GM21515 (cell line): Measurements from ENCODE around the gene RS1.

Experiments
- ATAC-seq: cut with Tn5 transposase; IDR thresholded peaks from one replicate; pipeline ENCODE4 v1.9.1; 2021; ENCODE audit not compliant: unreplicated experiment

The RS1 gene

GRCh38 chrX:18668071-18668835, 3.7 kb downstream of the RS1 start:
- ATAC-seq = no peak

DNA sequence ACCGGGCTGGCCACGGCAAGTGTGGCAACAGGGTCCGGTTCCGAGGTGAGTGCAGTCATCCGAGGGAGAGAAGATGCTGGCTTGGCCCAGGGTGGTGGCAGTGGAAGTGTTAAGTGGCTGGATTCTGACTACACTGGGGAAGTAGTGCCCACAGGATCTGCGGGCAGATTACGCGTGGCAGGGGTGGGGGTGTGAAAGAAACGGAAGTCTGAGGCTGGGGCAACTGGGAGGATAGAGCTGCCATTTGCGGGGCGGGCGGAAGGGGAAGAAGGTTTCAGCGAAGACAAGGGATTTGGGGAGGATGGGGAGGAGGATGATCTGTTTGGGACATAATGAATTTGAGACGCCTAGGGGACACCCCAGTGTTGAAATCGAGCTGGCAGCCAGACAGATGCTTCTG, 5.3 kb downstream of the RS1 start:
- no peak for ATAC-seq

- no peak for ATAC-seq
These were observed 7.0 kb downstream of the RS1 start for GRCh38 chrX:18664947-18665346.

- ATAC-seq = no peak
These were observed 10.6 kb downstream of the RS1 start for GRCh38 chrX:18661273-18661672.

DNA sequence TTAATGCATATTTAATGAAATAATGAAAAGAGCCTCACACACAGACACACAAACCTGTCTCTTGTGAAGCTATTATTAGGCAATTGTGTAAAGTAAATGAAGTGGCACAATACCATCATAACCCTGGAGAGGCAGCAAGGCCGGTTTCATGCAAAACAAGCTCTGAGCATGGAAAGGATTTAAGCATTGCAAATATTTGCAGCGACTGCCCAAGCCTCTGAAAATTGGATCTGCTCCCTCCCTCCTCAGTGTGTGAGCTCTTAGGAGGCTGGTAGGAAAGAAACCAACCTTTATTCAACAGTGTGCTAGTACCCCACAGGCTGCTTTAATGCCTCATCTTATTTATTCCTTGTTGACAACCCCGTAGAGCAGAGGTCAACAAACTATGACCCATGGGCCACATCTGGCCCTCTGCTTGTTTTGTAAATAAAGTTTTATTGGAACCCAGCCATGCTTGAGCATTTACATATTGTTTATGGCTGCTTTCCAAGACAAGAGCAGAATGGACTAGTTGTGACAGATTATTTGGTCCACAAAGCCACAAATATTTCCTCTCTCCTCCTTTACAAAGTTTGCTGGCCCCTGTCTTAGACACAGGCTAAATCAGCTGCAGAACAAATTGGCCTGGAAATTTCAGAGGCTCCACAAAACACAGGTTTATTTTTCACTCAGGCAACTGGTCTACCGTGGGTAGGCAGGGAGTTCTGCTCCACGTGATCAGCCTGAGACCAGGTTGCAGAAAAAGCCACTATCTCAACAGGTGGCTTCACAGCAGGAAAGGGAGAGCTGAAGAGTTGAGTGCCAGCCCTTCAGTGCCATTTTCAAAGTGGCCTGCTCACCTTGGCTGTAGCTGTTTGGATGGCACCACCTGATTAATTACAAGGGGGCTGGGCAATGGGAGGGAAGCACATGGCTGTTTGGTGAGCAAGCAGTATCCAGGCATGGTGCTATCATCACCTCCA, 16.8 kb downstream of the RS1 start:
- ATAC-seq = no peak

DNA sequence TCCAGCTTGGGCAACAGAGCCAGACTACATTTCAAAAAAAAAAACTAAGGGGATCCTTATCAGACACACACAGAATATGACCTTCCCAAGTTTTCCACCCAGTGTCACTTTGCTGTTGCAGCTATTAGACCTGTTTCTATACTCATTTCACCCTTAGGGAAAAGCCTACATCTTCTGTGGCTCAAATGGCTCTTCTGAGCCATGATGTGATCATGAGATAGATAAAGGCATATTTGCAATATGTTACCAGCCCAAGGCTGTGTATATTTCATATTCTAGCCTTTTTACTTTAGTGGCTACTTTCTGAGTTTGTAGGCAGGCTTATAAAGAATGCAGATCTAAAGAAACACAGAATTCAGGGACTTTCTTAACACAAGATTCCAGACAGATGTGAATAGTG, 19.3 kb downstream of the RS1 start:
- no peak for ATAC-seq

- no peak for ATAC-seq
These were observed 21.2 kb downstream of the RS1 start for GRCh38 chrX:18650662-18651061.

GRCh38 chrX:18649498-18649951, 22.4 kb downstream of the RS1 start:
- no peak for ATAC-seq

DNA sequence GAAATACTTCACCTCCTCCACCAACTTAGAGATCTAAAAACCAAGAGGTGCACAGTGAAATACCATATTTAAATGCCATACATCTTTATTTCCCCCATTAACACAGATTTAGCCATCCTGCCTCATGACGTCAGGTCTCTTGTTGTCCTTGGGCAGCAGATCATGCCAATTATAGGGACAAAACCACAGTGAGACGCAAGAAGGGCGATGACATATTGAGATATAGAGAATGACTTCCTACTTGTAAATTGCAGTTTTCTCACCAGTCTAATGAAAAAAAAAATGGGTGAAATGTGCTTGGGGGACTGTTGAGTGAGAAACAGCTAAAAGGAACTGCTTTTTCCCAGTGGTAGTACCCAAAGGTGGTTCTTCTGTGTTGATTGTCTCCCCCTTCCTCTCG, 24.3 kb downstream of the RS1 start:
- no peak for ATAC-seq

DNA sequence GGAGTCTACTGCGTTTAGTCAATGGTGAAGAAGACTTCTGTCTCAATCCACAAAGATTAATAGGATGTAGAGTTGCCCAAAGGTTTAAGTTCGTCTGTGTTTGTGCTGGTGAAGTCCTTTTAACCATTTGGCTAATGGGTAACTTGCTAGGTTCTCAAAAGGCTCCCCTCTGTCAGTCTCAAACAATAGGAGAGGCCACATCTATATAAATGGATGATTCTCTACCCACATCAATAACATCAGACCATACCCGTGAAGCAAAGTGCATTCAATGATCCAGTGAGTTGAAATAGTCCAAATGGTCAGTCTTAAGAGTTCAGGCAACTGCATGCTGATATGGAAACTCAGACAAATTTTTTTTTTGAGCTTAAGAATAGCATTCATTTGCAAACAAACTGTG, 28.1 kb downstream of the RS1 start:
- no peak for ATAC-seq

- ATAC-seq = no peak
These were observed 28.7 kb downstream of the RS1 start for GRCh38 chrX:18643243-18643642.

DNA sequence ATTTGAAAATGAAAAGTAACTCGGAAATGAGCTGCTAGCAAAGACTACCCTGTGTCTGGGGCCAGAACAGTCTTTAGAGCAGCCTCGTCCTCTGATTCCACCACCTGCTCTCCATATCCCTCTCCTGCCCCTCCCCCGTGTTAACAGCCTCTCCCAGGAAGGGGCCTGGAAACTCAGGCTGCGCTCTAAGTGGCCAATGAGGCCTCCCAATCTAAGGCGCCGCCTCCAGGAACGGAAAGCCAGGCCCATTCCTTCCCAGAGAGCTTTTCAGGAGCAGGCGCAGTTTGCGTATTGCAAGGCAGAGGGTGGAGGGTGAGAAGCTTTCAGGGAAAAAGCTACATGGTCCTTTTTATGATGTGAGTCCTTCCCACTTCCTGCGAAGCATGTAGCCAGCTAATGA, 31.2 kb downstream of the RS1 start:
- no peak for ATAC-seq

GRCh38 chrX:18639280-18639679, 32.6 kb downstream of the RS1 start:
- ATAC-seq = no peak

DNA sequence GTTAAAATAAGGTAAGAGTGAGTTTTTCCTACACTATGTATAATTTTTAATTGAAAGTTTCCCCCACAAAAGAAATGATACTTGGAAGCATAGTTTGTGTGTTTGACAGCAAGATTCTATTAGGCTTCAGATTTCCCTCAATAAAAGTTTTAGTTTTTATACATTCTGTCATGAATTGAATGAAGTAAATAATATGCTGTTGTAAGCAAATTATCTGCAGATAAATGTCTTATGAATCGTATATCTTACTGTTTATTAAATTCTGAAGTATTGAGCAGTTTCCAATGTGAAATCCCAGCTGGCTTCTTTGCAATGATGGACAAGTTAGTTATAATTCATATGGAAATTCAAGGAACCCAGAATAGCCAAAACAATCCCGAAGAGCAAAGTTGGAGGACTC, 33.5 kb downstream of the RS1 start:
- no peak for ATAC-seq

GRCh38 chrX:18630934-18631333, 41.0 kb downstream of the RS1 start:
- ATAC-seq = no peak

DNA sequence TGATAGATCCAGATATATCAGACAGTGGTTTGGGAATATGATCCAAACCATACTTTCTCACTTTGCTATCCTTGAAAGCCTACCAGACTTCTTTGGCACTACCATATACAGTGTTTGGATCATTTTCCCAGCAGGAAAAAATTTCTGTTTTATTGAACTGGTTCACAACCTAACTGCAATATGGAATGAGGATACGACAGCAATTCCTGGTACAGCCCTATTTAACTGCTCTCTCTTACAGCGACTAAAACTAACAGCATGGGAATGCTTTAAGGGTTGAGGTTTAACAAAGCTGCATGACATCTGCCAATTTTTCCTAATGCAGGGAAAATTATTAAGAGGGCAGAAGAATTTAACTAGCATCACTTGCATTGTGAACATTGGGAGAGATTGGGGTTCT, 47.3 kb downstream of the RS1 start:
- no peak for ATAC-seq

DNA sequence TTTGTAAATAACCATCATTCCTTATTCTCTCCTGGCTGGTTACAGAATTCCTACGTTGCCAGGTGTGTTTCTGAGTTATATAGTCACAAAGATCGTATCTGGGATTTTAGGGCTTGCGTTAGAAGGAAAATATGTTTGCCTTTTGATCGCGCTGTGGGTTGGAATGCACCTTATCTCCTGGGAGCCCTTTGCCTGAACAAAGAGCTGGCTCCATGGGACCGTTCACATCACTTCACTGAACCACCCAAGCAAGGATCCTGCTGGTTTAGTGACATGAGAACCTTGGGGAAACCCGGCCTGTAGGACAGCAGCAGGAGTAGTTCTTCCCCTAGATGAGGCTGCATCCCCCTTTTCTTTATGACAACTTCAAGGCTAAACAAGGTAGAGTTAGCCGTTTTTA, 51.6 kb downstream of the RS1 start:
- no peak for ATAC-seq

DNA sequence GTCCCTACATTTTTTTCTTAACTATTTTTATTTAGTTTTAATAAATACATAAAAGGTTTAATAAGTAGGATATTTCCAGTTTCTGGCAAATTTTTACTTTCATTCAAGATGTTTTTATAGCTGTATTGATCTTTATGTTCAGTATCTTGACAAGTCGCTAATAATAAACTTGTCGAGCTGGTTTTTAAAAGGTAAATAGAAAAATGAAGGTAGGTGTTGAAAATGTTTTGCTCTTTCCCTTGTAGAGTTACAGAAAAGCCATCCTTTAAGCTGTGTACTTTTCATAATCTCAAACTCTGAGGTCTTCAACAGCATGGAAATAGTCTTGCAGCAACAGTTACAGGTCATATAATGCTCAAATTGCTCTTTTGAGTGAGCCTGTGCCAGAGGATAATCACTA, 52.6 kb downstream of the RS1 start:
- no peak for ATAC-seq

DNA sequence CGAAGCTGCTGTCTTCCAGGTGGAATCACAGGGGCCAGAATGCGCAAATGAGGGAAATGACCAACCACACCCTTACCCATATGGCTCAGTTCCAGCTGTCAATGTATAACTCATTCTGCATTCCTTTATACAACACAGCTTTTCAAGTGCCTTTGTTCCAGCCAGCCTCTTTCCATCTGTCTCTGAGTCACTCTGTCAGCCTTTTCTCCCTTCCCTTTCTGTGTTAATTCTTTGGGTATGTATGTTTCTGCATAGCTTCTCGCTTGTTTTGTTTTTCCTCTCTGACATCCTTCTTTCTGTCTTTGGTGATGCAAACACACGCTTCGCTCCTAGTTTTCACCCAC, 54.5 kb downstream of the RS1 start:
- ATAC-seq = no peak

DNA sequence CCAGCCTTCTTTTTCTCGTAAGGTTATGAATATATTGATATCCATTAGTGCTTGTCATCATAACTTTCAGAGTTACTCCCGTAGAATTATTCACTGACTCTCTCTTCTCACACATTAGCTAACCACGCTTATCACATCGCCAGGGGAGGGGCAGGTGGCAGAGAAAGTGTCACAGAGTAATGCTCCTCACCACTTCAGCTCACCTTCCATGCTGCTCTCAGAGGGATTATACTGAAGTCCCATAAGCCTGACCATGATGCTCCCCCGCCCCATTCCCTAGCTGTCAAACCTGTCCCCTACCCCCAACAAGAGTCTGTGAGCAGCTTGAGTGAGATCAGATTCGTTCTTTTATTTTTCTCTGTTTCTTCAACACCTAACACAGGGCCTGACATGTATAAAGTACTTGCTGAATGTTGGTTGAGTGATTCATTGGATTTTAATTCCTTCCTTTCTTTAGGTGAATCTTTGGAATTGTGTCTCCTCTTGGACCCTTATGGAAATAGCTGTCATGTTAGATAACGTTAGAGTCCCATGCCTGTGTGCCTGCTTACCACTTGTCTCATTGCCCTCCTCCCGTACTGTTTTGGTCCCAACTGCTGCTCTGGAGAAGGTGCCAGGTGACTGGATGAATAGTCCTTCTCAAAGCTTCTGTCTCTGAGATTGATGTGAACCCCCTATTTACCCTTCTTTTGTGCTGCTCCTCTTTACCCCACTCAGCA, 55.1 kb downstream of the RS1 start:
- no peak for ATAC-seq

DNA sequence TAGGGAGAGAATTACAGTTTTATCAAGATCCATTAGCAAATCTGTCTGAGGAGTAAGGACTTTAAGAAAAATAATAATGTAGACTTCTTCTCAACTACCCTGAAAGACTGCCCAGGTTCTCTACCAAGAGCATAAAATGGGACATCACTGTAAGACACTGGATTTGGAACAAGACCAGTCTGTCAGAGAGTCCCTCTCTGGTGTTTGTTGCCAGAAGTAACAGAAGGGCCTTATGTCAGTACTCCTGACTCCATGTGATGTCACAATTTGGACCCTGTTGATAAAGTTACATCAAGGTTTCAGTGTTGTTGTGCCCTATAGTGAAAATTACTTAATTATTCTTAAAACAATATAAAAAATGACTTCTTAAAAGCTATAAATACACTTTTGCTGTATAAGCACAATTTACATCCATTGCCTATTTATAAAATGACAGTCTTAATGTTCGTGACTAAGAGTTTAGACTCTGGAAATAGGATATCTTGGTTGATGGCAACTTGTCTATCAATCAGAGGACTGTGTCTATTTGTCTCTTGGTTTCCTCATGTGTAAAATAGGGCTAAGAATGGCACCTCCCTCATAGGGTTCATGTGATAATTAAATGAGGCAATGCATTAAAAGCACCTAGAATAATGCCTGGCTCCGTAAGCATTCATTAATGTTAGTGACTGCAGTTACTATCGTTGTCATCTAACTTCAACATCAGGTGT, 57.8 kb downstream of the RS1 start:
- no peak for ATAC-seq
